Type B pancreatic cell (in vitro differentiated cells): ENCODE data around the gene LOXL3. TPM values are rescaled to one million over a fixed set of nuclear protein-coding genes. Genes with fewer than 3 reads are reported as not detected.

ENCODE experiments used
- DNase-seq: peaks from one replicate; pipeline ENCODE4 v3.0.0; 2021; ENCODE audit warnings: mixed read lengths; ENCODE audit not compliant: unreplicated experiment; ENCODE audit errors: extremely low spot score
- H3K27ac Mint-ChIP-seq: 2 replicates; pipeline ENCODE4 v1.8.0; 2021; ENCODE audit warnings: mild to moderate bottlenecking, mixed read lengths
- H3K27me3 Mint-ChIP-seq: 2 replicates; pipeline ENCODE4 v1.8.0; 2021; ENCODE audit warnings: mixed read lengths
- H3K36me3 Mint-ChIP-seq: 2 replicates; pipeline ENCODE4 v1.8.0; 2021; ENCODE audit warnings: mixed read lengths
- H3K4me1 Mint-ChIP-seq: one replicate; pipeline ENCODE4 v1.8.0; 2021; ENCODE audit warnings: mixed read lengths; ENCODE audit not compliant: unreplicated experiment
- H3K4me3 Mint-ChIP-seq: 2 replicates; pipeline ENCODE4 v1.8.0; 2021; ENCODE audit warnings: mild to moderate bottlenecking, mixed read lengths
- H3K9me3 Mint-ChIP-seq: 2 replicates; pipeline ENCODE4 v1.8.0; 2021; ENCODE audit warnings: mixed read lengths
- total RNA-seq: library from RNA; stranded (reverse); gene quantifications from 2 replicates; pipeline ENCODE4 v1.2.1, GENCODE V29; 2021; ENCODE audit warnings: low replicate concordance
- TF ChIP-seq, protein P1 (sequence below): fragments of 200-600 bp; sonication (generic); conservative IDR thresholded peaks from 2 replicates; pipeline ENCODE4 v1.5.0; 2021; ENCODE audit warnings: antibody characterized with exemption, mild to moderate bottlenecking

Gene LOXL3
- total RNA-seq, 1 donor from 2014 or later = 23.8 TPM

- Mint-ChIP-seq H3K27me3 (peaks cover 34% of the 10 kb centered on the region), H3K36me3 (no peaks in the 10 kb centered on the region), H3K27ac (no peak overlapping the region), H3K9me3 (no peaks in the 10 kb centered on the region), H3K4me1 (peaks cover 9% of the 10 kb centered on the region), H3K4me3 (no peak overlapping the region)
- TF ChIP-seq, protein P1, sequence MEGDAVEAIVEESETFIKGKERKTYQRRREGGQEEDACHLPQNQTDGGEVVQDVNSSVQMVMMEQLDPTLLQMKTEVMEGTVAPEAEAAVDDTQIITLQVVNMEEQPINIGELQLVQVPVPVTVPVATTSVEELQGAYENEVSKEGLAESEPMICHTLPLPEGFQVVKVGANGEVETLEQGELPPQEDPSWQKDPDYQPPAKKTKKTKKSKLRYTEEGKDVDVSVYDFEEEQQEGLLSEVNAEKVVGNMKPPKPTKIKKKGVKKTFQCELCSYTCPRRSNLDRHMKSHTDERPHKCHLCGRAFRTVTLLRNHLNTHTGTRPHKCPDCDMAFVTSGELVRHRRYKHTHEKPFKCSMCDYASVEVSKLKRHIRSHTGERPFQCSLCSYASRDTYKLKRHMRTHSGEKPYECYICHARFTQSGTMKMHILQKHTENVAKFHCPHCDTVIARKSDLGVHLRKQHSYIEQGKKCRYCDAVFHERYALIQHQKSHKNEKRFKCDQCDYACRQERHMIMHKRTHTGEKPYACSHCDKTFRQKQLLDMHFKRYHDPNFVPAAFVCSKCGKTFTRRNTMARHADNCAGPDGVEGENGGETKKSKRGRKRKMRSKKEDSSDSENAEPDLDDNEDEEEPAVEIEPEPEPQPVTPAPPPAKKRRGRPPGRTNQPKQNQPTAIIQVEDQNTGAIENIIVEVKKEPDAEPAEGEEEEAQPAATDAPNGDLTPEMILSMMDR = no peak
- no peak for DNase-seq
These were observed 42.8 kb upstream of the LOXL3 start for GRCh38 chr2:74596584-74596983.

- Mint-ChIP-seq H3K27me3 (peaks cover 48% of the 10 kb centered on the region), H3K36me3 (no peaks in the 10 kb centered on the region), H3K4me3 (no peak overlapping the region), H3K9me3 (no peaks in the 10 kb centered on the region), H3K27ac (no peak overlapping the region), H3K4me1 (peaks cover 9% of the 10 kb centered on the region)
- TF ChIP-seq, protein P1 = no peak
- DNase-seq = no peak
These were observed 40.4 kb upstream of the LOXL3 start for GRCh38 chr2:74593826-74594772.

GRCh38 chr2:74588664-74589063, 34.9 kb upstream of the LOXL3 start:
- Mint-ChIP-seq H3K9me3 (no peaks in the 10 kb centered on the region), H3K4me3 (no peak overlapping the region), H3K27ac (no peak overlapping the region), H3K27me3 (peaks cover 47% of the 10 kb centered on the region), H3K4me1 (peaks cover 4% of the 10 kb centered on the region), H3K36me3 (no peaks in the 10 kb centered on the region)
- no peak for DNase-seq
- TF ChIP-seq, protein P1 = no peak

- Mint-ChIP-seq H3K36me3 (no peaks in the 10 kb centered on the region), H3K27ac (no peak overlapping the region), H3K4me1 (peaks cover 4% of the 10 kb centered on the region), H3K9me3 (no peaks in the 10 kb centered on the region), H3K4me3 (no peak overlapping the region), H3K27me3 (peaks cover 41% of the 10 kb centered on the region)
- DNase-seq = no peak
- TF ChIP-seq, protein P1 = peak; percentile 86
These were observed 34.0 kb upstream of the LOXL3 start for GRCh38 chr2:74587664-74588277.

DNA sequence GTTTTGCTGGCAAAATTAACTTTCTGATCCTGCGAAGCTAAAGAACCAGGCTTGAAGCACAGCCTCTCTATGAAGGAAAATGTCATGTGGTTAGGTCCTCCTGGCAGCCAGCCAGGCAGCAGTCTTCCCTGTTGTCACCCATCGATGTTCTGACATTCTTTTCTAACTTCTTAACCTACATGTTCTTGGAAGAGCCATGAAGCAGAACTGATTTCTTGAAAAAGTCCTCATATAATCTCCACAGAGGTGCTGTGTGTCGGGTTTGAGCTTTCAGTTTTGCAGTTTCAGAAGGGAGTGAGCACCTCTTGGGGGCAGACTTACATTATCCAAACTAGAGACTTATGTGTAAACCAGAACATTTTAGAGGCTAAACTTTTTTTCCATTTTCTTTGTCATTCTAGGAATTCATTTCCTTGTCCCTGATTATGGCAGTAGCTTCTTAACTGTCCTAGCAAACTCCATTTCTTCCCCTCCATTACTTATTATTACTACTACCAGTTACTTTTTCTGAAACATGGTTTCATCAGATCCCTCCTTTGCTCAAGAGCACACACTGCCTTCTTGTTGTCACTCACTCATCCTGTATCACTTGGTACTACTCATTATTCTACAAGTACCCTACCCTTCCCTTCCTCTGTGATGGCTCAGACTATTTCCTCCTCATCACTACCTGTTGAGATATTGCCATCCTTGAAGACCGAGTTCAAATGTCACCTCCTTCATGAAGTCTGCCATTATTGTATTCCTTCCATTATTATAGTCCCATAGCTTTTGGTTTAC, 31.9 kb upstream of the LOXL3 start:
- Mint-ChIP-seq H3K4me1 (peaks cover 4% of the 10 kb centered on the region), H3K36me3 (no peaks in the 10 kb centered on the region), H3K27ac (no peak overlapping the region), H3K9me3 (no peaks in the 10 kb centered on the region), H3K4me3 (no peak overlapping the region), H3K27me3 (peaks cover 26% of the 10 kb centered on the region)
- DNase-seq = no peak
- TF ChIP-seq, protein P1 = no peak
